ENCODE data around the gene SERPINA5. TPM values are rescaled to one million over a fixed set of nuclear protein-coding genes. Genes with fewer than 3 reads are reported as not detected.

Gene SERPINA5
- total RNA-seq, 1 experiment from 2014 or later = 3.0 TPM

GRCh38 chr14:94591073-94591472, 9.8 kb downstream of the SERPINA5 start:
- TF ChIP-seq RAD21 (IDR thresholded peaks at IDR 0.05; ENCODE audit: low read depth) (no peak), CEBPB (IDR thresholded peaks at IDR 0.05; ENCODE audit: low read depth) (no peak), EGR1 (IDR thresholded peaks at IDR 0.05; ENCODE audit: low read depth) (no peak), SIN3A (IDR thresholded peaks at IDR 0.05; ENCODE audit: low read depth) (no peak), SRF (IDR thresholded peaks at IDR 0.05; ENCODE audit: low read depth) (no peak), ZFX (IDR thresholded peaks at IDR 0.05) (no peak), MAX (IDR thresholded peaks at IDR 0.05) (no peak), FOSL1 (IDR thresholded peaks at IDR 0.05; ENCODE audit: low read depth) (no peak)
- no peak overlapping the region for H2AFZ ChIP-seq (ENCODE audit: low read depth, low read length, poor library complexity, severe bottlenecking)
- DNase-seq (ENCODE audit: low read depth, low spot score) (no peak), ATAC-seq (no peak)
- H3K79me2 ChIP-seq (ENCODE audit: insufficient read depth, low read length) = no peaks in the 10 kb centered on the region
- CTCF ChIA-PET = no interaction called here
- intact Hi-C loops (cut with micrococcal nuclease) = no loop called here
- POLR2A ChIA-PET = interaction anchor here (1.4 kb wide), 1 partner anchor 8 kb away, joined by 5 read pairs; no protein-coding TSS in a partner anchor
- RAD21 ChIA-PET (ENCODE audit: low non-redundant PET in 1 of 2, low total read pairs in 2 of 2, uncharacterized antibody in 2 of 2, unreplicated experiment in 2 of 2) = no interaction called here
- H3K4me3 ChIP-seq (replicated peaks in 1 of 2; ENCODE audit: low read depth in 1 of 2, low read length in 2 of 2) = no peak overlapping the region
- no peaks in the 10 kb centered on the region for H3K36me3 ChIP-seq (ENCODE audit: control insufficient read depth in 1 of 2, insufficient read depth in 2 of 2, low read length in 2 of 2)
- H3K4me1 ChIP-seq (ENCODE audit: control insufficient read depth in 1 of 2, insufficient read depth in 2 of 2, low read length in 2 of 2) = no peaks in the 10 kb centered on the region
- no peaks in the 10 kb centered on the region for H4K20me1 ChIP-seq (ENCODE audit: insufficient read depth)
- H3K27ac ChIP-seq (ENCODE audit: low read depth, low read length) = no peak overlapping the region
- no peaks in the 10 kb centered on the region for H3K27me3 ChIP-seq (ENCODE audit: insufficient read depth, low read length)
- no peaks in the 10 kb centered on the region for H3K9me2 ChIP-seq (ENCODE audit: insufficient read depth)
- H3K9me3 ChIP-seq (ENCODE audit: control insufficient read depth in 1 of 2, insufficient read depth in 1 of 2, low read depth in 1 of 2, low read length in 2 of 2) = no peaks in the 10 kb centered on the region
- BruUV-seq (replicated peaks) = no TSS peak
- H3K9ac ChIP-seq (ENCODE audit: low read length) = no peak overlapping the region
- no peak overlapping the region for H3K4me2 ChIP-seq (ENCODE audit: low read length)

- H4K20me1 ChIP-seq (ENCODE audit: insufficient read depth) = no peaks in the 10 kb centered on the region
- ChIA-PET RAD21 (ENCODE audit: low non-redundant PET in 1 of 2, low total read pairs in 2 of 2, uncharacterized antibody in 2 of 2, unreplicated experiment in 2 of 2) (no interaction called here), CTCF (no interaction called here), POLR2A (no interaction called here)
- DNase-seq (ENCODE audit: low read depth, low spot score) (no peak), ATAC-seq (no peak)
- TF ChIP-seq ZBTB33 (IDR thresholded peaks at IDR 0.05; ENCODE audit: extremely low read depth, insufficient replicate concordance, low read length) (no peak), SRF (IDR thresholded peaks at IDR 0.05; ENCODE audit: low read depth) (no peak), SP1 (IDR thresholded peaks at IDR 0.05; ENCODE audit: low read depth) (no peak), ZNF274 (IDR thresholded peaks at IDR 0.05; ENCODE audit: low read depth, low read length) (no peak), ZFX (IDR thresholded peaks at IDR 0.05) (no peak), EGR1 (IDR thresholded peaks at IDR 0.05; ENCODE audit: low read depth) (no peak), TCF7L2 (IDR thresholded peaks at IDR 0.05; ENCODE audit: borderline replicate concordance, extremely low read depth, insufficient read depth, insufficient read length) (no peak), RAD21 (IDR thresholded peaks at IDR 0.05; ENCODE audit: low read depth) (no peak), REST (IDR thresholded peaks at IDR 0.05; ENCODE audit: low read depth) (no peak)
- H3K4me1 ChIP-seq (ENCODE audit: control insufficient read depth in 1 of 2, insufficient read depth in 2 of 2, low read length in 2 of 2) = no peaks in the 10 kb centered on the region
- intact Hi-C loops (cut with micrococcal nuclease) = no loop called here
- H3K79me2 ChIP-seq (ENCODE audit: insufficient read depth, low read length) = no peaks in the 10 kb centered on the region
- H3K36me3 ChIP-seq (ENCODE audit: control insufficient read depth in 1 of 2, insufficient read depth in 2 of 2, low read length in 2 of 2) = no peaks in the 10 kb centered on the region
- no peak overlapping the region for H3K4me3 ChIP-seq (replicated peaks in 1 of 2; ENCODE audit: low read depth in 1 of 2, low read length in 2 of 2)
- no TSS peak for BruUV-seq (replicated peaks)
- no peaks in the 10 kb centered on the region for H3K27me3 ChIP-seq (ENCODE audit: insufficient read depth, low read length)
- H3K9me3 ChIP-seq (ENCODE audit: control insufficient read depth in 1 of 2, insufficient read depth in 1 of 2, low read depth in 1 of 2, low read length in 2 of 2) = no peaks in the 10 kb centered on the region
- no peak overlapping the region for H2AFZ ChIP-seq (ENCODE audit: low read depth, low read length, poor library complexity, severe bottlenecking)
- H3K9ac ChIP-seq (ENCODE audit: low read length) = no peak overlapping the region
- H3K27ac ChIP-seq (ENCODE audit: low read depth, low read length) = no peak overlapping the region
- no peak overlapping the region for H3K4me2 ChIP-seq (ENCODE audit: low read length)
- H3K9me2 ChIP-seq (ENCODE audit: insufficient read depth) = no peaks in the 10 kb centered on the region
Observed at GRCh38 chr14:94591871-94592270, 10.6 kb downstream of the SERPINA5 start.
